Transverse colon (tissue), 4 donors: ENCODE data around the gene NPIPA7. TPM values are rescaled to one million over a fixed set of nuclear protein-coding genes. Genes with fewer than 3 reads are reported as not detected.
"Not testable (repeated sequence)": the region's sequence is repeated elsewhere in the genome, so short reads cannot be mapped to it uniquely, and the experiment has no call there.

Source experiments
- DNase-seq: peaks from one replicate; pipeline ENCODE4 v3.0.0-alpha.2; 2019
- H3K27ac ChIP-seq, 4 donors: fragments of 200-600 bp; sonication (generic); 2 replicates each; pipeline ENCODE4 v1.5.1; 2016 to 2018; ENCODE audit warnings: inconsistent platforms in 4 of 4
- H3K27me3 ChIP-seq: fragments of 200-600 bp; sonication (generic); 2 replicates; pipeline ENCODE4 v1.5.1; 2017; ENCODE audit warnings: inconsistent platforms
- H3K36me3 ChIP-seq, 4 donors: fragments of 200-600 bp; sonication (generic); 2 replicates each; pipeline ENCODE4 v1.5.1; 2017 to 2019; ENCODE audit warnings: inconsistent platforms in 4 of 4
- H3K4me1 ChIP-seq, 4 donors: fragments of 200-600 bp; sonication (generic); 2 replicates each; pipeline ENCODE4 v1.5.1; 2017 to 2020; ENCODE audit warnings: inconsistent platforms in 4 of 4
- H3K4me3 ChIP-seq, 4 donors: fragments of 200-600 bp; sonication (generic); 1 replicate in 1 of 4; 2 replicates in 3 of 4; pipeline versions ENCODE4 v1.5.1 to v1.6.1; 2017 to 2019; ENCODE audit warnings: inconsistent platforms in 4 of 4
- H3K9me3 ChIP-seq, 2 donors: fragments of 200-600 bp; sonication (generic); 2 replicates each; pipeline ENCODE4 v1.5.1; 2017 to 2019; ENCODE audit warnings: inconsistent platforms in 2 of 2
- WGBS, 2 donors: methylation state at CpG; one replicate each; pipeline ENCODE4 v1.1.5; 2018; ENCODE audit warnings: low coverage in 1 of 2; 5-methylcytosine and 5-hydroxymethylcytosine counted together
- in situ Hi-C, 4 donors: fragments of 200-750 bp; cut with MboI; loops; one replicate each; pipeline versions ENCODE4 v1.15.0 to v1.15.1; 2017; ENCODE audit warnings: low sequenced_read_pairs in 3 of 4, low pct_ligation_motif_present in 1 of 4, low pct_unique_long_range_greater_than_20kb in 1 of 4
- intact Hi-C: fragments of 100-400 bp; cut with DNase I; formaldehyde crosslinking; loops from one replicate; pipeline ENCODE4 v1.15.1; 2023; ENCODE audit warnings: low total_unique reads
- total RNA-seq, 4 donors: library from RNA; depleted of rRNA; stranded (reverse); fragments of >200 nt; gene quantifications; one replicate each; pipeline ENCODE4 v1.1.0, GENCODE V29; 2016

NPIPA7 gene
- 10 to 100 TPM in 1 of 4 donors, 1 to 10 TPM in 2, not detected in 1; 7.2 to 88.6 (median 8.3) TPM for total RNA-seq

DNA sequence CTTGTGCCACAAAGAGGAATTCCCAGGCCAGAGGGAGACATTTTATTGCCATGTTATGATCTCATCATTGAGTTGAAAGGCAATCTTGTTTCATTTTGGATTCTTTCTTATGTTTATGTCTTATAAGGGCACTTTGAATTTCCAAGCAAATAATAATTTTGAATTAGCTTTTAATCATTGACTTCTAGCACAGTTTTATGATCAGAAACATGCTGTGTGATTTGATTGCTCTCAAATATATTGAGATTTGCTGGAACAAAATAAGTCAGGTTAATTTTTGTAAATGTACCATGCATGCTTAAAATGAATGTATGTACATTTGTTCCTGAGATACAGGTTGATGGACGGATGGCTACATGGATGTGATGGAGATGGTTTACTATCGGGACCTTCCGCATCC is at the start of gene NPIPA7:
Gene NPIPA7 (plus strand): TSS at position 301 of the 400 bp plus-strand sequence. CDS start 105 bp downstream, outside the sequence.
- H3K4me1 ChIP-seq, intact Hi-C loops, H3K27me3 ChIP-seq, in situ Hi-C loops, DNase-seq, H3K9me3 ChIP-seq, H3K4me3 ChIP-seq, H3K27ac ChIP-seq, H3K36me3 ChIP-seq: not testable (repeated sequence)
- WGBS, 2 donors: no CpG with 5 or more reads among the region's 3 CpGs

DNA sequence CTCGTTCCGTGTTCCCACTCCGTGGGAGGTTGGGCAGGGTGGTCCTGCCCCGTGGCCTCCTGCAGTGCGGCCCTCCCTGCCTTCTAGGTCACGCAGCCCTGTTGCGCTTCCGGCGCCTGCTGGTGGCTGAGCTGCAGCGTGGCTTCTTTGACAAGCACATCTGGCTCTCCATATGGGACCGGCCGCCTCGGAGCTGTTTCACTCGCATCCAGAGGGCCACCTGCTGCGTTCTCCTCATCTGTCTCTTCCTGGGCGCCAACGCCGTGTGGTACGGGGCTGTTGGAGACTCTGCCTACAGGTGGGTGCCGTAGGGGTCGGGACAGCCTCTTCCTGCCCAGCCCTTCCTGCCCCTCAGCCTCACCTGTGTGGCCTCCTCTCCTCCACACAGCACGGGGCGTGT is 47.5 kb upstream of the NPIPA7 start:
- H3K9me3 ChIP-seq, H3K36me3 ChIP-seq, in situ Hi-C loops, H3K27me3 ChIP-seq, H3K27ac ChIP-seq, H3K4me1 ChIP-seq, H3K4me3 ChIP-seq, intact Hi-C loops: not testable (repeated sequence)
- WGBS, 2 donors: no CpG with 5 or more reads among the region's 23 CpGs
- DNase-seq: peak; percentile 7

DNA sequence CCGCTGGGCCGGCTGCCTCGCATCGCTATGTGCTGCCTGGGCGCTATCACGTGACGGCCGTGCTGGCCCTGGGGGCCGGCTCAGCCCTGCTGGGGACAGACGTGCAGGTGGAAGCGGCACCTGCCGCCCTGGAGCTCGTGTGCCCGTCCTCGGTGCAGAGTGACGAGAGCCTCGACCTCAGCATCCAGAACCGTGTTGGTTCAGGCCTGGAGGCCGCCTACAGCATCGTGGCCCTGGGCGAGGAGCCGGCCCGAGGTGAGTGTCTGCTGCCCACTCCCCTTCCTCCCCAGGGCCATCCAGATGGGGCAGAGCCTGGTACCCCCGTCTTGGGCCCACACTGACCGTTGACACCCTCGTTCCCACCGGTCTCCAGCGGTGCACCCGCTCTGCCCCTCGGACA is 21.4 kb upstream of the NPIPA7 start:
- H3K36me3 ChIP-seq, in situ Hi-C loops, H3K27me3 ChIP-seq, DNase-seq, H3K4me3 ChIP-seq, H3K4me1 ChIP-seq, H3K9me3 ChIP-seq, intact Hi-C loops, H3K27ac ChIP-seq: not testable (repeated sequence)
- no CpG with 5 or more reads among the region's 30 CpGs for WGBS, 2 donors

DNA sequence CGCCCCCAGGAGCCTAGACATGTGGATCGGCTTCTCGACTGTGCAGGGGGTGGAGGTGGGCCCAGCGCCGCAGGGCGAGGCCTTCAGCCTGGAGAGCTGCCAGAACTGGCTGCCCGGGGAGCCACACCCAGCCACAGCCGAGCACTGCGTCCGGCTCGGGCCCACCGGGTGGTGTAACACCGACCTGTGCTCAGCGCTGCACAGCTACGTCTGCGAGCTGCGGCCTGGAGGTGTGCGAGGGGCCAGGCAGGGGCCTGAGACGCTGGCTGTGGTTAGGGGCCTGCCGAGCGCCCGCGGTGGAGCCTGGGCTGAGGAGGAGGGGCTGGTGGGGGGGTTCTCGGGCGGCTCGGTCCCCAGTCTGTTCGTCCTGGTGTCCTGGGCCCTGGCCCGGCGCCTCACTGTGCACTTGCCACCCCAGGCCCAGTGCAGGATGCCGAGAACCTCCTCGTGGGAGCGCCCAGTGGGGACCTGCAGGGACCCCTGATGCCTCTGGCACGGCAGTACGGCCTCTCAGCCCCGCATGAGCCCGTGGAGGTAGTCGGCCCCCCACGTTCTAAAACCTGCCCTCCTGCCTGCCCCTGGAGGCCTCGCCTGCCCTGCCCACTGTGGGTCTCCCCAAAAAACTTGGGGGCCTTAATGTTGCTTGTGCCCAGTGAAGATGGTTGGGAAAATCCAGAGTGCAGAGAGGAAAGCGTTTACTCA is 20.2 kb upstream of the NPIPA7 start:
- H3K4me1 ChIP-seq, H3K27ac ChIP-seq, in situ Hi-C loops, DNase-seq, H3K27me3 ChIP-seq, H3K36me3 ChIP-seq, H3K9me3 ChIP-seq, H3K4me3 ChIP-seq, intact Hi-C loops: not testable (repeated sequence)
- WGBS, 2 donors: 69% methylated on average over 7 of the region's 40 CpGs; no CpG with 5 or more reads in 1 of the 2 donors

DNA sequence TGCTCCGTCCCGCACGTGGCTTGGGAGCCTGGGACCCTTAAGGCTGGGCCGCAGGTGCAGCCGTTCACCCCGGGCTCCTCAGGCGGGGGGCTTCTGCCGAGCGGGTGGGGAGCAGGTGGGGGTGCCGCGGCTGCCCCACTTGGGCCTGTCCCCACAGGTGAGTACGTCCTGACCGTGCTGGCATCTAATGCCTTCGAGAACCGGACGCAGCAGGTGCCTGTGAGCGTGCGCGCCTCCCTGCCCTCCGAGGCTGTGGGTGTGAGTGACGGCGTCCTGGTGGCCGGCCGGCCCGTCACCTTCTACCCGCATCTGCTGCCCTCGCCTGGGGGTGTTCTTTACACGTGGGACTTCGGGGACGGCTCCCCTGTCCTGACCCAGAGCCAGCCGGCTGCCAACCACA is 15.3 kb upstream of the NPIPA7 start:
- in situ Hi-C loops, H3K27ac ChIP-seq, DNase-seq, H3K27me3 ChIP-seq, intact Hi-C loops, H3K36me3 ChIP-seq, H3K4me1 ChIP-seq, H3K9me3 ChIP-seq, H3K4me3 ChIP-seq: not testable (repeated sequence)
- no CpG with 5 or more reads among the region's 31 CpGs for WGBS, 2 donors

DNA sequence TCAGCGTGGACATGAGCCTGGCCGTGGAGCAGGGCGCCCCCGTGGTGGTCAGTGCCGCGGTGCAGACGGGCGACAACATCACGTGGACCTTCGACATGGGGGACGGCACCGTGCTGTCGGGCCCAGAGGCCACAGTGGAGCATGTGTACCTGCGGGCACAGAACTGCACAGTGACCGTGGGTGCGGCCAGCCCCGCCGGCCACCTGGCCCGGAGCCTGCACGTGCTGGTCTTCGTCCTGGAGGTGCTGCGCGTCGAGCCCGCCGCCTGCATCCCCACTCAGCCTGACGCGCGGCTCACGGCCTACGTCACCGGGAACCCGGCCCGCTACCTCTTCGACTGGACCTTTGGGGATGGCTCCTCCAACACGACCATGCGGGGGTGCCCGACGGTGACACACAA is 14.8 kb upstream of the NPIPA7 start:
- H3K4me3 ChIP-seq, H3K36me3 ChIP-seq, H3K9me3 ChIP-seq, DNase-seq, H3K27me3 ChIP-seq, H3K27ac ChIP-seq, in situ Hi-C loops, intact Hi-C loops, H3K4me1 ChIP-seq: not testable (repeated sequence)
- WGBS, 2 donors: no CpG with 5 or more reads among the region's 39 CpGs

DNA sequence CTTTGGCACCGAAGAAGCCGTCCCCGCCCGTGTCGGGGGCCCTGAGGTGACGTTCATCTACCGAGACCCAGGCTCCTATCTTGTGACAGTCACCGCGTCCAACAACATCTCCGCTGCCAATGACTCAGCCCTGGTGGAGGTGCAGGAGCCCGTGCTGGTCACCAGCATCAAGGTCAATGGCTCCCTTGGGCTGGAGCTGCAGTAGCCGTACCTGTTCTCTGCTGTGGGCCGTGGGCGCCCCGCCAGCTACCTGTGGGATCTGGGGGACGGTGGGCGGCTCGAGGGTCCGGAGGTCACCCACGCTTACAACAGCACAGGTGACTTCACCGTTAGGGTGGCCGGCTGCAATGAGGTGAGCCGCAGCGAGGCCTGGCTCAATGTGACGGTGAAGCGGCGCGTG is 14.2 kb upstream of the NPIPA7 start:
- H3K27ac ChIP-seq, H3K4me3 ChIP-seq, H3K36me3 ChIP-seq, H3K27me3 ChIP-seq, DNase-seq, intact Hi-C loops, H3K9me3 ChIP-seq, H3K4me1 ChIP-seq, in situ Hi-C loops: not testable (repeated sequence)
- WGBS, 2 donors: no CpG with 5 or more reads among the region's 28 CpGs

DNA sequence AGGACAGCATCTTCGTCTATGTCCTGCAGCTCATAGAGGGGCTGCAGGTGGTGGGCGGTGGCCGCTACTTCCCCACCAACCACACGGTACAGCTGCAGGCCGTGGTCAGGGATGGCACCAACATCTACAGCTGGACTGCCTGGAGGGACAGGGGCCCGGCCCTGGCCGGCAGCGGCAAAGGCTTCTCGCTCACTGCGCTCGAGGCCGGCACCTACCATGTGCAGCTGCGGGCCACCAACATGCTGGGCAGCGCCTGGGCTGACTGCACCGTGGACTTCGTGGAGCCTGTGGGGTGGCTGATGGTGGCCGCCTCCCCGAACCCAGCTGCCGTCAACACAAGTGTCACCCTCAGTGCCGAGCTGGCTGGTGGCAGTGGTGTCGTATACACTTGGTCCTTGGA is 13.6 kb upstream of the NPIPA7 start:
- intact Hi-C loops, H3K36me3 ChIP-seq, H3K27ac ChIP-seq, H3K4me3 ChIP-seq, in situ Hi-C loops, H3K27me3 ChIP-seq, H3K4me1 ChIP-seq, H3K9me3 ChIP-seq, DNase-seq: not testable (repeated sequence)
- 92% methylated on average over 20 of the region's 21 CpGs; no CpG with 5 or more reads in 1 of the 2 donors for whole genome bisulfite sequencing, 2 donors

DNA sequence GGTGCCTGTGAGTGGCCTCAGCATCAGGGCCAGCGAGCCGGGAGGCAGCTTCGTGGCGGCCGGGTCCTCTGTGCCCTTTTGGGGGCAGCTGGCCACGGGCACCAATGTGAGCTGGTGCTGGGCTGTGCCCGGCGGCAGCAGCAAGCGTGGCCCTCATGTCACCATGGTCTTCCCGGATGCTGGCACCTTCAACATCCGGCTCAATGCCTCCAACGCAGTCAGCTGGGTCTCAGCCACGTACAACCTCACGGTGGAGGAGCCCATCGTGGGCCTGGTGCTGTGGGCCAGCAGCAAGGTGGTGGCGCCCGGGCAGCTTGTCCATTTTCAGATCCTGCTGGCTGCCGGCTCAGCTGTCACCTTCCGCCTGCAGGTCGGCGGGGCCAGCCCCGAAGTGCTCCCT is 13.1 kb upstream of the NPIPA7 start:
- H3K4me1 ChIP-seq, DNase-seq, H3K4me3 ChIP-seq, intact Hi-C loops, H3K27ac ChIP-seq, H3K27me3 ChIP-seq, H3K9me3 ChIP-seq, in situ Hi-C loops, H3K36me3 ChIP-seq: not testable (repeated sequence)
- WGBS, 2 donors: no CpG with 5 or more reads among the region's 22 CpGs

DNA sequence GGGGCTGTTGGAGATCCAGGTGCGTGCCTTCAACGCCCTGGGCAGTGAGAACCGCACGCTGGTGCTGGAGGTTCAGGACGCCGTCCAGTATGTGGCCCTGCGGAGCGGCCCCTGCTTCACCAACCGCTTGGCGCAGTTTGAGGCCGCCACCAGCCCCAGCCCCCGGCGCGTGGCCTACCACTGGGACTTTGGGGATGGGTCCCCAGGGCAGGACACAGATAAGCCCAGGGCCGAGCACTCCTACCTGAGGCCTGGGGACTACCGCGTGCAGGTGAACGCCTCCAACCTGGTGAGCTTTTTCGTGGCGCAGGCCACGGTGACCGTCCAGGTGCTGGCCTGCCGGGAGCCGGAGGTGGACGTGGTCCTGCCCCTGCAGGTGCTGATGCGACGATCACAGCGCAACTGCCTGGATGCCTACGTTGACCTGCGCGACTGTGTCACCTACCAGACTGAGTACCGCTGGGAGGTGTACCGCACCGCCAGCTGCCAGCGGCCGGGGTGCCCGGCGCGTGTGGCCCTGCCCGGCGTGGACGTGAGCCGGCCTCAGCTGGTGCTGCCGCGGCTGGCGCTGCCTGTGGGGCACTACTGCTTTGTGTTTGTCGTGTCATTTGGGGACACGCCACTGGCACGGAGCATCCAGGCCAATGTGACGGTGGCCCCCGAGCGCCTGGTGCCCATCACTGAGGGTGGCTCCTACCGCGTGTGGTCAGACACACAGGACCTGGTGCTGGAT is 12.2 kb upstream of the NPIPA7 start:
- H3K4me3 ChIP-seq, intact Hi-C loops, H3K27ac ChIP-seq, H3K4me1 ChIP-seq, DNase-seq, H3K9me3 ChIP-seq, H3K36me3 ChIP-seq, H3K27me3 ChIP-seq, in situ Hi-C loops: not testable (repeated sequence)
- WGBS, 2 donors: 96% methylated on average over 18 of the region's 54 CpGs; no CpG with 5 or more reads in 1 of the 2 donors

DNA sequence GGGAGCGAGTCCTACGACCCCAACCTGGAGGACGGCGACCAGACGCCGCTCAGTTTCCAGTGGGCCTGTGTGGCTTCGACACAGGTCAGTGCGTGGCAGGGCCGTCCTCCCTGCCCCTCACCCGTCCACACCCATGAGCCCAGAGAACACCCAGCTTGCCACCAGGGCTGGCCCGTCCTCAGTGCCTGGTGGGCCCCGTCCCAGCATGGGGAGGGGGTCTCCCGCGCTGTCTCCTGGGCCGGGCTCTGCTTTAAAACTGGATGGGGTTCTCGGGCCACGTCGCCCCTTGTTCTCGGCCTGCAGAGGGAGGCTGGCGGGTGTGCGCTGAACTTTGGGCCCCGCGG is 11.7 kb upstream of the NPIPA7 start:
- intact Hi-C loops: not testable (repeated sequence)

More for the DNA sequence above, 11.7 kb upstream of the NPIPA7 start:
- H3K4me1 ChIP-seq, H3K4me3 ChIP-seq, H3K36me3 ChIP-seq, H3K27me3 ChIP-seq, in situ Hi-C loops, H3K9me3 ChIP-seq, H3K27ac ChIP-seq, DNase-seq: not testable (repeated sequence)
- no CpG with 5 or more reads among the region's 23 CpGs for WGBS, 2 donors
